NCI-H2227 (cell line): Measurements from ENCODE around the gene CHN1.

ENCODE experiments used
- DNase-seq: peaks from one replicate; lab custom pipeline; 2025; ENCODE audit not compliant: unreplicated experiment; lab: John Stamatoyannopoulos, UW

Gene CHN1

GRCh38 chr2:175011505-175011904 is 6.3 kb upstream of the CHN1 start:
- DNase-seq: no peak

- peak; percentile 90 for DNase-seq
These were observed 5.7 kb upstream of the CHN1 start for GRCh38 chr2:175010848-175011254.

- DNase-seq: no peak
These were observed 4.9 kb upstream of the CHN1 start for GRCh38 chr2:175009917-175010621.

- no peak for DNase-seq
These were observed 3.8 kb upstream of the CHN1 start for GRCh38 chr2:175008801-175009495.

GRCh38 chr2:175008009-175008408 is 2.8 kb upstream of the CHN1 start:
- DNase-seq: no peak

GRCh38 chr2:175007510-175007909 is 2.3 kb upstream of the CHN1 start:
- peak; percentile 36 for DNase-seq

- DNase-seq: peak; percentile 23
These were observed 1.1 kb upstream of the CHN1 start for GRCh38 chr2:175006281-175006680.

- peak; percentile 63 for DNase-seq
These were observed 618 bp upstream of the CHN1 start for GRCh38 chr2:175005733-175006264.

GRCh38 chr2:175004730-175004979 is 526 bp downstream of the CHN1 start:
- DNase-seq: no peak

- DNase-seq: peak; percentile 68
These were observed 1.1 kb downstream of the CHN1 start for GRCh38 chr2:175003875-175004729.

- no peak for DNase-seq
These were observed 2.5 kb downstream of the CHN1 start for GRCh38 chr2:175002547-175003274.

GRCh38 chr2:175001566-175001965 is 3.6 kb downstream of the CHN1 start:
- DNase-seq: no peak

GRCh38 chr2:174997110-174997509 is 8.1 kb downstream of the CHN1 start:
- no peak for DNase-seq

- no peak for DNase-seq
These were observed 8.6 kb downstream of the CHN1 start for GRCh38 chr2:174996622-174997021.

- DNase-seq: no peak
These were observed 10.8 kb downstream of the CHN1 start for GRCh38 chr2:174994381-174994780.

- no peak for DNase-seq
These were observed 12.3 kb downstream of the CHN1 start for GRCh38 chr2:174992886-174993285.

- peak; percentile 18 for DNase-seq
These were observed 19.6 kb downstream of the CHN1 start for GRCh38 chr2:174985614-174986013.

- DNase-seq: no peak
These were observed 20.6 kb downstream of the CHN1 start for GRCh38 chr2:174984561-174984960.

GRCh38 chr2:174981331-174981730 is 23.9 kb downstream of the CHN1 start:
- DNase-seq: no peak

- no peak for DNase-seq
These were observed 25.2 kb downstream of the CHN1 start for GRCh38 chr2:174979996-174980395.

GRCh38 chr2:174977364-174977763 is 27.8 kb downstream of the CHN1 start:
- no peak for DNase-seq
